Activated CD4-positive, alpha-beta memory T cell treated with anti-CD3 and anti-CD28 coated beads for 36 hours (primary cell): ENCODE data around the gene BBS2. TPM values are rescaled to one million over a fixed set of nuclear protein-coding genes. Genes with fewer than 3 reads are reported as not detected.

Experiments used
- CTCF ChIA-PET: fragments of 350-600 bp; sonication (Branson Sonifier 250); formaldehyde crosslinking; loops from one replicate; lab custom pipeline; 2021; ENCODE audit warnings: antibody characterized with exemption, inconsistent platforms; lab: Charles Lee
- POLR2A ChIA-PET: fragments of 350-600 bp; sonication (Branson Sonifier 250); formaldehyde crosslinking; loops from one replicate; lab custom pipeline; 2021; ENCODE audit warnings: antibody characterized with exemption; lab: Charles Lee
- DNase-seq: peaks from one replicate; pipeline ENCODE4 v3.0.0-alpha.2; 2020
- H3K27ac Mint-ChIP-seq: one replicate; pipeline ENCODE4 v1.8.0; 2021; ENCODE audit warnings: mixed read lengths
- H3K27me3 Mint-ChIP-seq: one replicate; pipeline ENCODE4 v1.8.0; 2021; ENCODE audit warnings: mixed read lengths
- H3K36me3 Mint-ChIP-seq: one replicate; pipeline ENCODE4 v1.8.0; 2021; ENCODE audit warnings: mixed read lengths
- H3K4me1 Mint-ChIP-seq: one replicate; pipeline ENCODE4 v1.8.0; 2021; ENCODE audit warnings: low read depth, mixed read lengths
- H3K4me3 Mint-ChIP-seq: one replicate; pipeline ENCODE4 v1.8.0; 2021; ENCODE audit warnings: mild to moderate bottlenecking, mixed read lengths
- H3K9me3 Mint-ChIP-seq: one replicate; pipeline ENCODE4 v1.8.0; 2021; ENCODE audit warnings: mixed read lengths
- intact Hi-C: fragments of 100-400 bp; cut with micrococcal nuclease; formaldehyde crosslinking; loops from one replicate; pipeline ENCODE4 v1.15.1; 2023
- total RNA-seq, 2 experiments: library from RNA; stranded (reverse); gene quantifications; one replicate each; pipeline ENCODE4 v1.2.3, GENCODE V29; 2021

The BBS2 gene
- total RNA-seq, 2 experiments from 2014 or later = 21.5 to 22.6 TPM

GRCh38 chr16:56488035-56488434 is 31.8 kb downstream of the BBS2 start:
- H3K4me3 Mint-ChIP-seq = no peak overlapping the region
- H3K27me3 Mint-ChIP-seq = no peaks in the 10 kb centered on the region
- peaks cover 18% of the 10 kb centered on the region for H3K36me3 Mint-ChIP-seq
- CTCF ChIA-PET = no interaction called here
- H3K4me1 Mint-ChIP-seq = no peaks in the 10 kb centered on the region
- DNase-seq = no peak
- intact Hi-C loops = no loop called here
- no peak overlapping the region for H3K27ac Mint-ChIP-seq
- POLR2A ChIA-PET = no interaction called here
- no peaks in the 10 kb centered on the region for H3K9me3 Mint-ChIP-seq

DNA sequence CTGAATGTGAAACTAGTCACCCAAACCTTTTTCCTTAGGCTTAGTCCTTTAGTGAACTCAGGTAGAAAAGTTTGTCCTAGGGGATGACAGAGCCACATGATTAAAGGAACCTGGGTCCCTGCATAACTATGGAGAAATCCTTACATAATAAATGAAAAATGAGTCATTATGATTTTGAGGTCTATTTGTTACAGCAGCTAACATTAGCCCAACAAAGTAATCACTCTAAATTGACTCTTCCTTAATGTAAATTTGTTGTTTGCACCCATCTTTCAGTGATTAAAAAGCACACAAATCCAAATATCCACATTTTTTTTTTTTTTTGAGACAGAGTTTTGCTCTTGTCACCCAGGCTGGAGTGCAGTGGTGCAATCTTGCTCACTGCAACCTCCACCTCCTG is 36.4 kb downstream of the BBS2 start:
- H3K4me3 Mint-ChIP-seq = no peak overlapping the region
- intact Hi-C loops = no loop called here
- ChIA-PET POLR2A (no interaction called here), CTCF (interaction anchor here (0.6 kb wide), 2 partner anchors 219 to 487 kb away, joined by 3 read pairs; no protein-coding TSS in a partner anchor)
- peaks cover 4% of the 10 kb centered on the region for H3K4me1 Mint-ChIP-seq
- no peak for DNase-seq
- H3K27ac Mint-ChIP-seq = no peak overlapping the region
- no peaks in the 10 kb centered on the region for H3K9me3 Mint-ChIP-seq
- no peaks in the 10 kb centered on the region for H3K27me3 Mint-ChIP-seq
- peaks cover 21% of the 10 kb centered on the region for H3K36me3 Mint-ChIP-seq

- intact Hi-C loops = no loop called here
- ChIA-PET CTCF (no interaction called here), POLR2A (no interaction called here)
- Mint-ChIP-seq H3K4me3 (no peak overlapping the region), H3K27ac (no peak overlapping the region), H3K36me3 (peaks cover 23% of the 10 kb centered on the region), H3K9me3 (no peaks in the 10 kb centered on the region), H3K4me1 (peaks cover 8% of the 10 kb centered on the region), H3K27me3 (no peaks in the 10 kb centered on the region)
- DNase-seq = no peak
Measured at GRCh38 chr16:56482683-56483236, 37.1 kb downstream of the BBS2 start.

- DNase-seq = no peak
- H3K4me1 Mint-ChIP-seq = peaks cover 17% of the 10 kb centered on the region
- H3K27me3 Mint-ChIP-seq = no peaks in the 10 kb centered on the region
- H3K4me3 Mint-ChIP-seq = no peak overlapping the region
- H3K9me3 Mint-ChIP-seq = no peaks in the 10 kb centered on the region
- H3K36me3 Mint-ChIP-seq = peaks cover 32% of the 10 kb centered on the region
- peak overlapping the region; percentile 50 for H3K27ac Mint-ChIP-seq
- ChIA-PET POLR2A (interaction anchor here (1.2 kb wide), 1 partner anchor 11 kb away, joined by 4 read pairs; no protein-coding TSS in a partner anchor), CTCF (no interaction called here)
- intact Hi-C loops = no loop called here
Measured at GRCh38 chr16:56481468-56482122, 38.2 kb downstream of the BBS2 start.

DNA sequence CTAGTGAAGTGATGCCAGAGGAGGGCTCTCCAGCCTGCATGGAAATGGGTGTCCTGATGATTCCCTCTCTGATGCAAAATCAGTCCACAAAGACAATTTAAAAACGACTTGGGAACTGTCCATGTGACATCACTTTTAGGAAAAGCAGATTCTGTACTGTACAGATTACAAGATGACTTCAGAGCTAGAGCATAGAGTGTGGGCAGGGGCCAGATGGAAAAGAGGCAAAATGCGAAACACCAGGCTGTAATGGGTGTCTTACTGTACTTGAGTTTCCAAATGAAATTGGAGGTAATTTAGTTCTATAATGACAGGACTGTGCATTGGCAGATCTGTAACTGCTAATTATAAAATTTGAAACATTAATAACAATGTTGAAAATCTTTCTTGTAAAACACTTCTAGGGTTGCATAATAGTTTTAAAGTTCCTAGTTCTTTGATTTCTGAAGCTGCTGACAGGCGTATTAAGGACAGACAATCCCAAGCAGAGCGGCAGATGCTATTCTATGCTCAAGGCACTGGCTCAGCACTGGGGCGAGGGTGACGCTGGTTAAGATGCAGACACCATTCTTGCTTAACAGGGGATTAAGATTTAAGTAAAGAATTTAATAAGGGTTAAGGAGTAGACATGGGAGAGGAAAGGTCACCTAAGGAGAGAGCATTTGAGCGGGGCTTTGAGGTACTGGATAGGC is 38.9 kb downstream of the BBS2 start:
- Mint-ChIP-seq H3K4me3 (no peak overlapping the region), H3K4me1 (peaks cover 19% of the 10 kb centered on the region), H3K27ac (no peak overlapping the region), H3K36me3 (peaks cover 34% of the 10 kb centered on the region), H3K9me3 (no peaks in the 10 kb centered on the region), H3K27me3 (no peaks in the 10 kb centered on the region)
- intact Hi-C loops = no loop called here
- DNase-seq = no peak
- POLR2A ChIA-PET = interaction anchor here (1.2 kb wide), 1 partner anchor 10 kb away, joined by 4 read pairs; no protein-coding TSS in a partner anchor
- CTCF ChIA-PET = no interaction called here

- CTCF ChIA-PET = no interaction called here
- POLR2A ChIA-PET = interaction anchor here (1.1 kb wide), 1 partner anchor 203 kb away, joined by 3 read pairs; no protein-coding TSS in a partner anchor
- peaks cover 44% of the 10 kb centered on the region for H3K36me3 Mint-ChIP-seq
- peak overlapping the region; percentile 51 for H3K27ac Mint-ChIP-seq
- DNase-seq = no peak
- intact Hi-C loops = no loop called here
- H3K4me1 Mint-ChIP-seq = peaks cover 19% of the 10 kb centered on the region
- H3K27me3 Mint-ChIP-seq = no peaks in the 10 kb centered on the region
- no peaks in the 10 kb centered on the region for H3K9me3 Mint-ChIP-seq
- H3K4me3 Mint-ChIP-seq = no peak overlapping the region
Measured at GRCh38 chr16:56479469-56479868, 40.4 kb downstream of the BBS2 start.

GRCh38 chr16:56478281-56479049 is 41.4 kb downstream of the BBS2 start:
- H3K9me3 Mint-ChIP-seq = no peaks in the 10 kb centered on the region
- H3K27me3 Mint-ChIP-seq = no peaks in the 10 kb centered on the region
- H3K36me3 Mint-ChIP-seq = peaks cover 42% of the 10 kb centered on the region
- POLR2A ChIA-PET = interaction anchor here (0.6 to 1.1 kb wide), 2 partner anchors 10 to 204 kb away, joined by 3 to 5 read pairs; no protein-coding TSS in a partner anchor
- CTCF ChIA-PET = no interaction called here
- no peak overlapping the region for H3K4me3 Mint-ChIP-seq
- no peak overlapping the region for H3K27ac Mint-ChIP-seq
- intact Hi-C loops = no loop called here
- DNase-seq = no peak
- H3K4me1 Mint-ChIP-seq = peaks cover 19% of the 10 kb centered on the region

- peak overlapping the region; percentile 77 for H3K27ac Mint-ChIP-seq
- no peaks in the 10 kb centered on the region for H3K27me3 Mint-ChIP-seq
- peaks cover 40% of the 10 kb centered on the region for H3K36me3 Mint-ChIP-seq
- intact Hi-C loops = loop anchor here (2.0 kb wide), 1 partner anchor 30 kb away; no protein-coding TSS in a partner anchor
- ChIA-PET POLR2A (interaction anchor here (0.6 kb wide), 1 partner anchor 26 kb away, joined by 3 read pairs; the partner anchor contains the start of genes NUDT21 and OGFOD1), CTCF (no interaction called here)
- H3K4me1 Mint-ChIP-seq = peaks cover 19% of the 10 kb centered on the region
- peak; percentile 35 for DNase-seq
- no peaks in the 10 kb centered on the region for H3K9me3 Mint-ChIP-seq
- H3K4me3 Mint-ChIP-seq = no peak overlapping the region
Measured at GRCh38 chr16:56477096-56477878, 42.5 kb downstream of the BBS2 start.

- Mint-ChIP-seq H3K36me3 (peaks cover 49% of the 10 kb centered on the region), H3K9me3 (no peaks in the 10 kb centered on the region), H3K27ac (no peak overlapping the region), H3K4me3 (no peak overlapping the region), H3K27me3 (no peaks in the 10 kb centered on the region), H3K4me1 (peaks cover 19% of the 10 kb centered on the region)
- intact Hi-C loops = no loop called here
- ChIA-PET CTCF (interaction anchor here (1.1 kb wide), 1 partner anchor 40 kb away, joined by 3 read pairs; no protein-coding TSS in a partner anchor), POLR2A (no interaction called here)
- no peak for DNase-seq
Measured at GRCh38 chr16:56475201-56475600, 44.6 kb downstream of the BBS2 start.

DNA sequence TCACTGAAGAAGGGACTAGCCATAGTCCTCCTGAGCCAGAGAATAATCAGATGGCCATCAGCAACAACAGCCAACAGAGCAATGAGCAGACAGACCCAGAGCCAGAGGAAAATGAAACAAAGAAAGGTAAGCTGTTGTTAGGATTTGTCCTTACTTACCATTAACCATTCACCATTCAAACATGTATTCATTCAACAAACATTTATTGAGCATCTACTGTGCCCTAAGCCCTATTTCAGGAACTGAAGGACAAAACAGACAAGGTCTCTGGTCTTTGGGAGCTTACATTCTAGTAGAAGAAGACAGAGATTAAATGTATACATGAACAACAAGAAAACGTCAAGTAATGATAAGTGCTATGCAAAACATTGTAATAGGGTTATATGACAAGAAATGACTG is 49.2 kb downstream of the BBS2 start:
- Mint-ChIP-seq H3K36me3 (peaks cover 46% of the 10 kb centered on the region), H3K9me3 (no peaks in the 10 kb centered on the region), H3K4me1 (no peaks in the 10 kb centered on the region), H3K4me3 (no peak overlapping the region), H3K27me3 (no peaks in the 10 kb centered on the region), H3K27ac (no peak overlapping the region)
- POLR2A ChIA-PET = interaction anchor here (1.0 kb wide), 1 partner anchor 11 kb away, joined by 4 read pairs; no protein-coding TSS in a partner anchor
- DNase-seq = no peak
- CTCF ChIA-PET = no interaction called here
- intact Hi-C loops = no loop called here

DNA sequence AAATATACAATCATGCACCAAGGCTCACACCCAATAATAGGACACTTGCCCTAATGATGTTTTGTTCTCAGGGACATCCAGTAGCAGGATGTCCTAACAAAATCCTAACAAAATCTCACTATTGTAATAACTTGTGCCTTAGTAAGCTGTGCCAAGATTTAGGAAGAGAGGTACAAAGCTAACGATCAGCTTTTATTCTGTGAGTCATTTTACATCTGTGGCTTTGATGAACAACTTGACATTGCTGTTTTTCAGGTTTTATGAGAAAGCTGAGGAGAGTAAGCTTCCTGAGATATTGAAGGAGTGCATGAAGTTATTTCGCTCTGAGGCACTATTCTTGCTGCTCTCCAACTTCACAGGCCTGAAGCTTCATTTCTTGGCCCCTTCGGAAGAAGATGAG is 49.6 kb downstream of the BBS2 start:
- Mint-ChIP-seq H3K4me1 (no peaks in the 10 kb centered on the region), H3K9me3 (no peaks in the 10 kb centered on the region), H3K36me3 (peaks cover 44% of the 10 kb centered on the region), H3K27ac (no peak overlapping the region), H3K27me3 (no peaks in the 10 kb centered on the region), H3K4me3 (no peak overlapping the region)
- no peak for DNase-seq
- ChIA-PET POLR2A (interaction anchor here (1.0 kb wide), 1 partner anchor 11 kb away, joined by 4 read pairs; no protein-coding TSS in a partner anchor), CTCF (no interaction called here)
- intact Hi-C loops = no loop called here
